Brain microvascular endothelial cell (primary cell): ENCODE results near the gene EPHA4.

Experiments
- DNase-seq: peaks from one replicate; pipeline ENCODE4 v3.0.0-alpha.2; 2020
- H3K27ac ChIP-seq: fragments of 250-450 bp; sonication (Bioruptor Pico); 2 replicates; pipeline ENCODE4 v1.5.1; 2020; ENCODE audit warnings: mild to moderate bottlenecking, moderate library complexity
- H3K27me3 ChIP-seq: fragments of 250-450 bp; sonication (Bioruptor Pico); replicated peaks from 2 replicates; pipeline ENCODE4 v1.5.1; 2020; ENCODE audit warnings: mild to moderate bottlenecking
- H3K36me3 ChIP-seq: fragments of 250-450 bp; sonication (Bioruptor Pico); replicated peaks from 2 replicates; pipeline ENCODE4 v1.5.1; 2020; ENCODE audit warnings: mild to moderate bottlenecking
- H3K4me3 ChIP-seq: 2 replicates; pipeline ENCODE4 v1.5.1; 2011; ENCODE audit warnings: low read depth, mild to moderate bottlenecking, control low read depth, low read length, moderate library complexity
- in situ Hi-C: cut with HindIII; loops from 2 replicates; pipeline ENCODE4 v1.10.0; 2017; ENCODE audit warnings: low sequenced_read_pairs, low pct_ligation_motif_present
- TF ChIP-seq, protein P1 (sequence below): IDR thresholded peaks from 2 replicates; pipeline ENCODE4 v1.5.1; 2011; ENCODE audit warnings: low read depth, mild to moderate bottlenecking, moderate library complexity, low read length, control low read depth, inconsistent platforms; ENCODE audit errors: missing control alignments

EPHA4 gene

DNA sequence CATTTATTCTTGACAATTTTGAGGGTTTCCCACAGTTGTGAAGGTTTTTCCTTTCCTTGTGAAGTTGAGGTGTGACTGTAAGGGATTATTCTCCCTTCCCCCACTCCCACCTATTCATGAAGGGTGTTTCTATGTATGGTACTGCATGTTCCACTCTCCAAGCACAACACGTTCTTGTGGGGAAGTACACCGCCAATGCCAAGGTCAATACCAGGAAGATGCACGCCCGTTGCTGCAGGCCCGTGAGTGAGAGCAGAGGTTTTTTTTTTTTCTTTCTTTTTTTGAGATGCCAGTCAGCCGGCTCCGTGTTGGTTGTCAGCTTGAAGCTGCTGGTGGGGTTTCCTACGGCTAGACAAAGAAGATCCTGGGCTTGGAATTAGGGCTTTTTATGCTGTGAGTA, 38.6 kb upstream of the EPHA4 start:
- no peaks in the 10 kb centered on the region for H3K36me3 ChIP-seq
- in situ Hi-C loops: no loop called here
- no peaks in the 10 kb centered on the region for H3K27me3 ChIP-seq
- TF ChIP-seq, protein P1, sequence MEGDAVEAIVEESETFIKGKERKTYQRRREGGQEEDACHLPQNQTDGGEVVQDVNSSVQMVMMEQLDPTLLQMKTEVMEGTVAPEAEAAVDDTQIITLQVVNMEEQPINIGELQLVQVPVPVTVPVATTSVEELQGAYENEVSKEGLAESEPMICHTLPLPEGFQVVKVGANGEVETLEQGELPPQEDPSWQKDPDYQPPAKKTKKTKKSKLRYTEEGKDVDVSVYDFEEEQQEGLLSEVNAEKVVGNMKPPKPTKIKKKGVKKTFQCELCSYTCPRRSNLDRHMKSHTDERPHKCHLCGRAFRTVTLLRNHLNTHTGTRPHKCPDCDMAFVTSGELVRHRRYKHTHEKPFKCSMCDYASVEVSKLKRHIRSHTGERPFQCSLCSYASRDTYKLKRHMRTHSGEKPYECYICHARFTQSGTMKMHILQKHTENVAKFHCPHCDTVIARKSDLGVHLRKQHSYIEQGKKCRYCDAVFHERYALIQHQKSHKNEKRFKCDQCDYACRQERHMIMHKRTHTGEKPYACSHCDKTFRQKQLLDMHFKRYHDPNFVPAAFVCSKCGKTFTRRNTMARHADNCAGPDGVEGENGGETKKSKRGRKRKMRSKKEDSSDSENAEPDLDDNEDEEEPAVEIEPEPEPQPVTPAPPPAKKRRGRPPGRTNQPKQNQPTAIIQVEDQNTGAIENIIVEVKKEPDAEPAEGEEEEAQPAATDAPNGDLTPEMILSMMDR: no peak
- no peak for DNase-seq
- H3K27ac ChIP-seq: no peak overlapping the region
- no peak overlapping the region for H3K4me3 ChIP-seq

DNA sequence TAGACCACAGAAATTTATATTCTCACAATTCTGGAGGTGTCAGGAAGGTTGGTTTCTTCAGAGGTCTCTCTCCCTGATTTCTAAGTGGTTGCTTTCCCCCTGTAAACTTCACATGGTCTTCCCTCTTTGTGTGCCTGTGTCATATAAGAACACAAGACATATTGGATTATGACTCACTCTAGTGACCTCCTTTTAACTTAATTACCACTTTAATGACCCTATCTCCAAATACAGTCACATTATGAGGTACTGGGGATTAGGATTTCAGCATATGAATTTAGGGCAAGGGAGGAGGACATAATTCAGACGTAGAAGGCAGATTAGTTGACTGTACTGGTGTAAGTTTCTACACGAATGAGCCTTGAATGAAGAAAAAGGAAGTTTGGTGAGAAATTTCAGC, 38.2 kb upstream of the EPHA4 start:
- no peak overlapping the region for H3K4me3 ChIP-seq
- in situ Hi-C loops: no loop called here

DNA sequence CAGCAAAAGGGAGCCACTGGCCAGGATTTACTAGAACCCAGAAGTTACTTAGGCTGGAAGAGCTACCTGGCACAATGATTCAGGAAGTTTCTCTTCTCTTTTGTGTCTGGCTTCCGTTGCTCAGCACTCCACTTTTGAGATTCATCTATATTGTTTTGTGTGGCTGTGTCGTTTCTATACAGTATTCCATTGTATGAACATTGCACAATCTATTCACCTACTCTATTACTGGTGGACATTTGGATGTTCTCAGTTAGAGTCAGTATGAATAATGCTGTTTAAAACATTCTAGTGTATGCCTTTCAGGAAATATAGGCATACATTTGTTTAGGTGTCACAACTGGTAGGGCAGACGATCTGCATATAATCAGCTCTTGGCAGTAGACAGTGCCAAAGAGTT, 36.3 kb upstream of the EPHA4 start:
- DNase-seq: no peak
- in situ Hi-C loops: no loop called here
- no peak overlapping the region for H3K4me3 ChIP-seq
- TF ChIP-seq, protein P1: no peak
- no peak overlapping the region for H3K27ac ChIP-seq
- no peaks in the 10 kb centered on the region for H3K36me3 ChIP-seq
- no peaks in the 10 kb centered on the region for H3K27me3 ChIP-seq

More for the DNA sequence above, 38.2 kb upstream of the EPHA4 start:
- no peak overlapping the region for H3K27ac ChIP-seq
- no peak for DNase-seq
- TF ChIP-seq, protein P1: no peak
- no peaks in the 10 kb centered on the region for H3K36me3 ChIP-seq
- no peaks in the 10 kb centered on the region for H3K27me3 ChIP-seq

DNA sequence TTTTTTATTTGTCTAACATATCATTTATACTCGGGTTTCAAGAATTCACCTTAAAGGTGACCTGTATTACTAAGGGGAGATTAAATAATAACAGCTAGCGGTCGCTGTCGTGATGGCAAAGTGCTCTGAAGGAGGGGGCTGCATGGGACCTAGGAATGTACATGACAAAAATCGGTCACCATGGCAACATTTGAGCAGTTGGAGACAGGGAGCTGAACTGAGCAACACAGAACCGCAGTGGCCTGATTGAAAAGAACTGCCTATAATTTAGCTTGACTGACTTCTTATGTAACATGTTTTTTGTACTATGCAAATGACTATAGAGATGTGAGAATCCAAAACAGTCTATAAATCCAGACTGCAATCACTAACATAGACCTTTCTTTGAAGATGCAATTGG, 34.3 kb upstream of the EPHA4 start:
- Histone ChIP-seq H3K36me3 (no peaks in the 10 kb centered on the region), H3K4me3 (no peak overlapping the region), H3K27ac (no peak overlapping the region), H3K27me3 (no peaks in the 10 kb centered on the region)
- no peak for DNase-seq
- TF ChIP-seq, protein P1: no peak
- in situ Hi-C loops: no loop called here

DNA sequence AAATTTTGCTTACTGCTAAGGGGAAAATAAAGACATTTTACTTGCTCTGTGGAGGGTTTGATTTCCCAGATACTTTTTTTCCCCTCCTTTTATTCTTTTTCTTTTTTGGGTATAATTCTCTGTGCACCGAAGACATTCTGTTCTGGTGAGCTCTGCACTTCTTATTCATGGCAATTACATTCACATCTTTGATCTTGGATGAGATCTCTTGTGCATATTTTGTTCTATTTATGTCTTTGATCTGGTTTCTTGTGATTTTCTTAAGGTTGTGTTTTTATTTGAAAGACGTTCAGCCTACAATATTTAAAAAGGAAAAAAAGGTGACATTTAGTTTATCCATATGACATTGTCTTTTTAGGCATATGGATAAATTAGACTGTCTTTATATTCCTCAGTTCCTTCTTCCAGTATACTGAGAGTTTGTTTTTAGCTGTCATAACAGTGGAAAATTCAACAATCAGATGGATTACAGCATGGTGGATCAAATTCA, 33.7 kb upstream of the EPHA4 start:
- in situ Hi-C loops: no loop called here
- Histone ChIP-seq H3K27ac (no peak overlapping the region), H3K36me3 (no peaks in the 10 kb centered on the region), H3K4me3 (no peak overlapping the region), H3K27me3 (no peaks in the 10 kb centered on the region)
- TF ChIP-seq, protein P1: no peak
- DNase-seq: no peak

DNA sequence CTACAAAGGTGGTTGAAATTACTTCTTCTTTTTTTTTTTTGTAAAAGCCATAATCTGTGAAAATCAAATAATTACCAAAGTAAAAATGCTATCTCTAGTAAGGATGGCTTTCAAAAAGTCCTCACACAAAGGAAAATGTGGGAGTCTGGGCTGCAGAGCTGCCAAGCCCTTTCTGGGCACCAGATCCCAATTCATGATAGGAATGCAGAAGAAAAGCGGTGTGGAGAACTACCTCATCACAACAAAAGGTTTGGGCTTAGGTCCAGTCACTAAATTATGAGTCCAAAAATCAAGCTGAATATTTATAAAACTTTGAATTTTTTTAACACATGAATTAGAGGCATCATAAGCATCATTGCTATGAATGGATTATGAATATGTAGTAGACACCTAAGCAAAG, 30.8 kb upstream of the EPHA4 start:
- Histone ChIP-seq H3K27me3 (no peaks in the 10 kb centered on the region), H3K27ac (no peak overlapping the region), H3K4me3 (no peak overlapping the region), H3K36me3 (no peaks in the 10 kb centered on the region)
- in situ Hi-C loops: no loop called here
- no peak for DNase-seq
- TF ChIP-seq, protein P1: no peak
